ENCODE measurements around the gene CYP2D6. TPM values are rescaled to one million over a fixed set of nuclear protein-coding genes. Genes with fewer than 3 reads are reported as not detected.
A peak's percentile ranks its signal among the peaks of the same experiment; 100 is the strongest.
"Not testable (repeated sequence)": the region's sequence is repeated elsewhere in the genome, so short reads cannot be mapped to it uniquely, and the experiment has no call there.

The CYP2D6 gene
- total RNA-seq, 2 experiments from 2014 or later = 5.0 to 6.6 TPM

DNA sequence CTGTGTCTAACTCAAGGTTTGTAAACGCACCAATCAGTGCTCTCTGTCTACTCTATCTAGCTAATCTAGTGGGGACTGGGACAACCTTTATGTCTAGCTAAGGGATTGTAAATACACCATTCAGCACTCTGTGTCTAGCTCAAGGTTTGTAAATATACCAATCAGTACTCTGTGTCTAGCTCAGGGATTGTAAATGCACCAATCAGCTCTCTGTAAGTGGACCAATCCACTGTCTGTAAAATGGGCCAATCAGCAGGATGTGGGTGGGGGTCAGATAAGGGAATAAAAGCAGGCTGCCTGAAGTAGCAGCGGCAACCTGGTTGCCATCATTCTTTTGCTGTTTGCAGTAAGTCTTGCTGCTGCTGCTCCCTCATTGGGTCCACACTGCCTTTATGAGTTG, 8.4 kb upstream of the CYP2D6 start:
- DNase-seq = no peak
- H3K36me3 Mint-ChIP-seq (ENCODE audit: low read depth) = peaks cover 8% of the 10 kb centered on the region
- H3K9me3 Mint-ChIP-seq = no peaks in the 10 kb centered on the region
- ChIA-PET POLR2A (no interaction called here), CTCF (interaction anchor here (1.6 kb wide), 1 partner anchor 17 kb away, joined by 4 read pairs; no protein-coding TSS in a partner anchor)
- no peak overlapping the region for H3K4me3 Mint-ChIP-seq
- H3K27ac Mint-ChIP-seq = no peak overlapping the region
- H3K4me1 Mint-ChIP-seq = no peaks in the 10 kb centered on the region
- H3K27me3 Mint-ChIP-seq = no peaks in the 10 kb centered on the region

GRCh38 chr22:42138122-42138770, 7.6 kb upstream of the CYP2D6 start:
- no peaks in the 10 kb centered on the region for H3K4me1 Mint-ChIP-seq
- peaks cover 8% of the 10 kb centered on the region for H3K36me3 Mint-ChIP-seq (ENCODE audit: low read depth)
- POLR2A ChIA-PET = no interaction called here
- H3K27ac Mint-ChIP-seq = no peak overlapping the region
- DNase-seq = no peak
- CTCF ChIA-PET = interaction anchor here (1.6 kb wide), 1 partner anchor 17 kb away, joined by 4 read pairs; no protein-coding TSS in a partner anchor
- H3K4me3 Mint-ChIP-seq = no peak overlapping the region
- no peaks in the 10 kb centered on the region for H3K9me3 Mint-ChIP-seq
- H3K27me3 Mint-ChIP-seq = no peaks in the 10 kb centered on the region

GRCh38 chr22:42135688-42136087, 5.1 kb upstream of the CYP2D6 start:
- H3K27ac Mint-ChIP-seq, H3K9me3 Mint-ChIP-seq, POLR2A ChIA-PET: not testable (repeated sequence)

GRCh38 chr22:42134100-42135020, 3.8 kb upstream of the CYP2D6 start:
- Mint-ChIP-seq H3K27ac (no peak overlapping the region), H3K9me3 (no peaks in the 10 kb centered on the region), H3K36me3 (ENCODE audit: low read depth) (peaks cover 4% of the 10 kb centered on the region), H3K4me1 (no peaks in the 10 kb centered on the region), H3K27me3 (no peaks in the 10 kb centered on the region), H3K4me3 (no peak overlapping the region)
- no peak for DNase-seq
- POLR2A ChIA-PET = interaction anchor here (0.7 kb wide), 1 partner anchor 427 kb away, joined by 3 read pairs; no protein-coding TSS in a partner anchor
- CTCF ChIA-PET = interaction anchor here (1.1 to 1.4 kb wide), 2 partner anchors 23 to 251 kb away, joined by 3 read pairs; no protein-coding TSS in a partner anchor

More at GRCh38 chr22:42135688-42136087, 5.1 kb upstream of the CYP2D6 start:
- H3K36me3 Mint-ChIP-seq (ENCODE audit: low read depth); DNase-seq; H3K4me3 Mint-ChIP-seq; CTCF ChIA-PET; H3K4me1 Mint-ChIP-seq; H3K27me3 Mint-ChIP-seq: not testable (repeated sequence)

DNA sequence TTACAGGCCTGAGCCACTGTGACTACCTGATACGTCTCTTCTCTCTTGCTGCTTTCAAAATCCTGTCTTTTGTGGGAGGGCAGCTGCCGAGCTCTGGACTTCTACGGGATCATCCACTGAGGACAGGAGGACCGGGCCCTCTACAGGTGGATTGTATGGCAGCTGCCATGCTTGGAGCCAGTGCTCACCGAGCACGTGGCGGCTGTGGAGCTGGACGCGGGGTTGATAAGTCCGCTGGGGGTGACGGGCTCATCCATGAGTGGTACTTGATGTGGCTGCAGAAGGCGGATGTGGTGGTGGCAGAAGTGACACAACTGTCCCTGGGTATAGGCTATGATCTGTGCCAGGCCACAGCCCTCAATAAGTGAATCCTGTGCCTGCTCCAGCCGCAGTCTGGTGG, 1.8 kb upstream of the CYP2D6 start:
- Mint-ChIP-seq H3K27ac (no peak overlapping the region), H3K36me3 (ENCODE audit: low read depth) (no peaks in the 10 kb centered on the region), H3K27me3 (no peaks in the 10 kb centered on the region), H3K4me1 (no peaks in the 10 kb centered on the region), H3K9me3 (no peaks in the 10 kb centered on the region), H3K4me3 (no peak overlapping the region)
- ChIA-PET POLR2A (no interaction called here), CTCF (interaction anchor here (0.6 to 1.2 kb wide), 2 partner anchors 11 to 545 kb away, joined by 3 to 4 read pairs; no protein-coding TSS in a partner anchor)
- DNase-seq = no peak

GRCh38 chr22:42131562-42131961, 952 bp upstream of the CYP2D6 start:
- Mint-ChIP-seq H3K9me3 (no peaks in the 10 kb centered on the region), H3K27ac (no peak overlapping the region), H3K36me3 (ENCODE audit: low read depth) (no peaks in the 10 kb centered on the region), H3K4me3 (no peak overlapping the region), H3K27me3 (no peaks in the 10 kb centered on the region), H3K4me1 (no peaks in the 10 kb centered on the region)
- CTCF ChIA-PET = interaction anchor here (0.7 to 1.2 kb wide), 2 partner anchors 10 to 220 kb away, joined by 4 read pairs; no protein-coding TSS in a partner anchor
- POLR2A ChIA-PET = no interaction called here
- DNase-seq = no peak

- H3K27me3 Mint-ChIP-seq; DNase-seq; H3K4me1 Mint-ChIP-seq; CTCF ChIA-PET; H3K9me3 Mint-ChIP-seq; H3K4me3 Mint-ChIP-seq; POLR2A ChIA-PET; H3K36me3 Mint-ChIP-seq (ENCODE audit: low read depth); H3K27ac Mint-ChIP-seq: not testable (repeated sequence)
Observed at GRCh38 chr22:42130182-42130581, 428 bp downstream of the CYP2D6 start.

- H3K27me3 Mint-ChIP-seq; H3K9me3 Mint-ChIP-seq; CTCF ChIA-PET; H3K4me1 Mint-ChIP-seq; POLR2A ChIA-PET; H3K27ac Mint-ChIP-seq; H3K36me3 Mint-ChIP-seq (ENCODE audit: low read depth); H3K4me3 Mint-ChIP-seq: not testable (repeated sequence)
- peak; percentile 30 for DNase-seq
Observed at GRCh38 chr22:42128776-42129694, 1.6 kb downstream of the CYP2D6 start.

GRCh38 chr22:42128007-42128406, 2.6 kb downstream of the CYP2D6 start:
- CTCF ChIA-PET; H3K27me3 Mint-ChIP-seq; H3K4me3 Mint-ChIP-seq; H3K4me1 Mint-ChIP-seq; DNase-seq; H3K27ac Mint-ChIP-seq; H3K9me3 Mint-ChIP-seq; POLR2A ChIA-PET; H3K36me3 Mint-ChIP-seq (ENCODE audit: low read depth): not testable (repeated sequence)

DNA sequence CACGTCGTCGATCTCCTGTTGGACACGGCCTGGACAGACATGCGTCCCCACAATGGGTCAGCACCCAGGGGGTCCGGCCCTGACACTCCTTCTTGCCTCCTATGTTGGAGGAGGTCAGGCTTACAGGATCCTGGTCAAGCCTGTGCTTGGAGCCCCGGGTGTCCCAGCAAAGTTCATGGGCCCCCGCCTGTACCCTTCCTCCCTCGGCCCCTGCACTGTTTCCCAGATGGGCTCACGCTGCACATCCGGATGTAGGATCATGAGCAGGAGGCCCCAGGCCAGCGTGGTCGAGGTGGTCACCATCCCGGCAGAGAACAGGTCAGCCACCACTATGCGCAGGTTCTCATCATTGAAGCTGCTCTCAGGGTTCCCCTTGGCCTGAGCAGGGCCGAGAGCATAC, 3.0 kb downstream of the CYP2D6 start:
- Mint-ChIP-seq H3K4me1 (no peaks in the 10 kb centered on the region), H3K4me3 (no peak overlapping the region), H3K36me3 (ENCODE audit: low read depth) (no peaks in the 10 kb centered on the region), H3K27me3 (no peaks in the 10 kb centered on the region), H3K27ac (no peak overlapping the region), H3K9me3 (no peaks in the 10 kb centered on the region)
- POLR2A ChIA-PET = no interaction called here
- no peak for DNase-seq
- CTCF ChIA-PET = no interaction called here

- CTCF ChIA-PET; DNase-seq; H3K36me3 Mint-ChIP-seq (ENCODE audit: low read depth); H3K9me3 Mint-ChIP-seq; POLR2A ChIA-PET; H3K27me3 Mint-ChIP-seq; H3K27ac Mint-ChIP-seq; H3K4me3 Mint-ChIP-seq: not testable (repeated sequence)
- peaks cover 37% of the 10 kb centered on the region for H3K4me1 Mint-ChIP-seq
Observed at GRCh38 chr22:42123529-42123928, 7.1 kb downstream of the CYP2D6 start.

DNA sequence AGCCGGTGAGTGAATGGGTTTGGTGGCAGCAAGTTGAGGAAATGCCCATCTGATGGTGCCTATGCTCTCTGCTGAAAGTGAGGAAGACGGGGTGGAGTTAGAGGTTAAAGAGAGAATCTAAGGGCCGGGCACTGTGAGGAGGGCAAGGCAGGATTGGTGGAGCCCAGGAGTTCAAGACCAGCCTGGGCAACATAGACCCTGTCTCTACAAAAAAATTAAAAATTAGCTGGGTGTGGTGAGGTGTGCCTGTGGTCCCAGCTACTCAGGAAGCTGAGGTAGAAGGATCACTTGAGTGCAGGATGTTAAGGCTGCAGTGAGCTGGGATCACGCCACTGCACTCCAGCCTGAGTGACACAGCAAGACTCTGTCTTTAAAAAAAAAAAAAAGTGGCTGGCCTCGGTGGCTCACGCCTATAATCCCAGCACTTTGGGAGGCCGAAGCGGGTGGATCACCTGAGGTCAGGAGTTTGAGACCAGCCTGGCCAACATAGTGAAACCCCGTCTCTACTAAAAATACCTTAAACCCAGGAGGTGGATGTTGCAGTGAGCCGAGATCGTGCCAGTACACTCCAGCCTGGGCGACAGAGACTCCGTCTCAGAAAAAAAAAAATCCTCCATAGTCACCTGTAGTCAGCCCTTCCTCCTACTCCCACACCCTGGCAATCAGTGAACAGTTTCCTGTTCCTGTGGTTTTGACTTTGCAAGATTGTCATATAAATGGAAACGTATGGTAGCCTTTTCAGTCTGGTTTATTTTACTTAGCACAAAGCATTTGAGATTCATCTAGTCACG, 10.2 kb downstream of the CYP2D6 start:
- CTCF ChIA-PET = interaction anchor here (0.5 to 1.1 kb wide), 3 partner anchors 30 to 157 kb away, joined by 3 to 4 read pairs (median 4); partner anchors contain the start of gene NDUFA6
- DNase-seq = peak; percentile 57
- POLR2A ChIA-PET, H3K9me3 Mint-ChIP-seq, H3K27me3 Mint-ChIP-seq: not testable (repeated sequence)
- H3K27ac Mint-ChIP-seq = peak overlapping the region; percentile 90
- H3K4me1 Mint-ChIP-seq = peaks cover 40% of the 10 kb centered on the region
- H3K36me3 Mint-ChIP-seq (ENCODE audit: low read depth) = peaks cover 15% of the 10 kb centered on the region
- H3K4me3 Mint-ChIP-seq = peak overlapping the region; percentile 65

Data from activated CD4-positive, alpha-beta T cell treated with anti-CD3 and anti-CD28 coated beads, Interleukin-2, amount 10 ng/mL, durations not matched to agents 7 days and 5 days (primary cell).